Uterus (tissue), 4 donors: ENCODE results near the gene LINC00632. TPM values are rescaled to one million over a fixed set of nuclear protein-coding genes. Genes with fewer than 3 reads are reported as not detected.

Experiments
- DNase-seq, 2 donors: peaks; one replicate each; pipeline ENCODE4 v3.0.0-alpha.2; 2019 to 2020
- H3K27ac ChIP-seq, 2 donors: fragments of 200-600 bp; sonication (generic); 1 replicate in 1 of 2; 2 replicates in 1 of 2; pipeline ENCODE4 v1.5.1; 2016 to 2018
- H3K27me3 ChIP-seq, 2 donors: fragments of 200-600 bp; sonication (generic); one replicate each; pipeline ENCODE4 v1.5.1; 2018 to 2019; ENCODE audit warnings: control low read depth in 1 of 2
- H3K36me3 ChIP-seq, 2 donors: fragments of 200-600 bp; sonication (generic); one replicate each; pipeline ENCODE4 v1.5.1; 2019; ENCODE audit warnings: control low read depth in 1 of 2
- H3K4me1 ChIP-seq, 2 donors: fragments of 200-600 bp; sonication (generic); one replicate each; pipeline ENCODE4 v1.5.1; 2018 to 2019; ENCODE audit warnings: control low read depth in 1 of 2
- H3K4me3 ChIP-seq, 2 donors: fragments of 200-600 bp; sonication (generic); 1 replicate in 1 of 2; 2 replicates in 1 of 2; pipeline ENCODE4 v1.5.1; 2018 to 2019; ENCODE audit warnings: mild to moderate bottlenecking in 1 of 2
- H3K9me3 ChIP-seq, 2 donors: fragments of 200-600 bp; sonication (generic); one replicate each; pipeline ENCODE4 v1.5.1; 2019; ENCODE audit warnings: control low read depth in 1 of 2
- POLR2A ChIP-seq, 2 donors: fragments of 450-650 bp; IDR thresholded peaks; one replicate each; pipeline ENCODE4 v1.6.1; 2016; ENCODE audit warnings: antibody characterized with exemption in 2 of 2, mild to moderate bottlenecking in 1 of 2, moderate library complexity in 1 of 2
- intact Hi-C: fragments of 100-400 bp; cut with DNase I; formaldehyde crosslinking; loops from one replicate; pipeline ENCODE4 v1.15.1; 2023; ENCODE audit warnings: low total_unique reads
- total RNA-seq, 4 donors: library from RNA; depleted of rRNA in 3 of 4; stranded (reverse); fragments of >200 nt in 3 of 4; gene quantifications; one replicate each; pipeline versions ENCODE4 v1.1.0 to v1.2.4, GENCODE V29; 2014 to 2023
- TF ChIP-seq, protein P1 (sequence below), 4 experiments: fragments of 200-600 bp in 2 of 4; fragments of 450-650 bp in 2 of 4; sonication (generic) in 2 of 4; IDR thresholded peaks; one replicate each; pipeline ENCODE4 v1.5.1; 2016 to 2019; ENCODE audit warnings: antibody characterized with exemption in 4 of 4, mild to moderate bottlenecking in 2 of 4, moderate library complexity in 1 of 4
- donor health status: DM: yes; HTN: yes; CAD: no.

The LINC00632 gene
- total RNA-seq, 4 donors from 2014 or later: 14.4 to 228 (median 32.4) TPM

DNA sequence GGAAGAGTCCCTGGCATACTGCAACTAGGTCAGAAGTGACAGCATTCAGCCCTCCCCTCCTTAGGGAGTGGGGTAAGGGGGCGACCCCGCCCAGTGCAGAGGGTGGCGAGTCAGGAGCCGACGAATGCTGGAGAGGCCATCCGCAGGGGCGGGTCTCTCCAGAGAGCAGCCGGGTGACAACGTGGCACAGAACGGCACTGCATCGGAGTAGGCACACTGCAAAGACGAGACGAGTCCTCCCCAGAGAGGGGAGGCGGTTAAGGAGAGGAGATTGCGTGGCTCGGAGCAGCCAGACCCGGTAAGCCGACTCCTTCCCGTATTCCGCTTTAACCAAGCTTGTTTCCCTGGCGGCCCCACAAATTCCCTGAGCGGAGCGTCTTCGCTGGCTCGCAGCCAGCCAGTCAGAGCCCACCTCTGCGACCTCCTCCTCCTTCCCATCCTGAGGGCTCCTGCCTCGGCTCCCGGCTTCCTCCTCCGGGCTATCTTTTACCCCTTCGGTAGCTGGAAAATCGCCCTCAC lies 54.9 kb downstream of the LINC00632 start:
- no peaks in the 10 kb centered on the region for H3K27me3 ChIP-seq
- peak overlapping the region; percentile 2 to 20 for H3K4me3 ChIP-seq
- H3K36me3 ChIP-seq: no peaks in the 10 kb centered on the region
- intact Hi-C loops: no loop called here
- peak; percentile 12 to 21 for DNase-seq
- H3K4me1 ChIP-seq: no peaks in the 10 kb centered on the region
- TF ChIP-seq, protein P1, sequence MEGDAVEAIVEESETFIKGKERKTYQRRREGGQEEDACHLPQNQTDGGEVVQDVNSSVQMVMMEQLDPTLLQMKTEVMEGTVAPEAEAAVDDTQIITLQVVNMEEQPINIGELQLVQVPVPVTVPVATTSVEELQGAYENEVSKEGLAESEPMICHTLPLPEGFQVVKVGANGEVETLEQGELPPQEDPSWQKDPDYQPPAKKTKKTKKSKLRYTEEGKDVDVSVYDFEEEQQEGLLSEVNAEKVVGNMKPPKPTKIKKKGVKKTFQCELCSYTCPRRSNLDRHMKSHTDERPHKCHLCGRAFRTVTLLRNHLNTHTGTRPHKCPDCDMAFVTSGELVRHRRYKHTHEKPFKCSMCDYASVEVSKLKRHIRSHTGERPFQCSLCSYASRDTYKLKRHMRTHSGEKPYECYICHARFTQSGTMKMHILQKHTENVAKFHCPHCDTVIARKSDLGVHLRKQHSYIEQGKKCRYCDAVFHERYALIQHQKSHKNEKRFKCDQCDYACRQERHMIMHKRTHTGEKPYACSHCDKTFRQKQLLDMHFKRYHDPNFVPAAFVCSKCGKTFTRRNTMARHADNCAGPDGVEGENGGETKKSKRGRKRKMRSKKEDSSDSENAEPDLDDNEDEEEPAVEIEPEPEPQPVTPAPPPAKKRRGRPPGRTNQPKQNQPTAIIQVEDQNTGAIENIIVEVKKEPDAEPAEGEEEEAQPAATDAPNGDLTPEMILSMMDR (IDR thresholded peaks at IDR 0.05): no peak
- TF ChIP-seq POLR2A (IDR thresholded peaks at IDR 0.05): no peak
- H3K27ac ChIP-seq: no peak overlapping the region
- no peaks in the 10 kb centered on the region for H3K9me3 ChIP-seq

DNA sequence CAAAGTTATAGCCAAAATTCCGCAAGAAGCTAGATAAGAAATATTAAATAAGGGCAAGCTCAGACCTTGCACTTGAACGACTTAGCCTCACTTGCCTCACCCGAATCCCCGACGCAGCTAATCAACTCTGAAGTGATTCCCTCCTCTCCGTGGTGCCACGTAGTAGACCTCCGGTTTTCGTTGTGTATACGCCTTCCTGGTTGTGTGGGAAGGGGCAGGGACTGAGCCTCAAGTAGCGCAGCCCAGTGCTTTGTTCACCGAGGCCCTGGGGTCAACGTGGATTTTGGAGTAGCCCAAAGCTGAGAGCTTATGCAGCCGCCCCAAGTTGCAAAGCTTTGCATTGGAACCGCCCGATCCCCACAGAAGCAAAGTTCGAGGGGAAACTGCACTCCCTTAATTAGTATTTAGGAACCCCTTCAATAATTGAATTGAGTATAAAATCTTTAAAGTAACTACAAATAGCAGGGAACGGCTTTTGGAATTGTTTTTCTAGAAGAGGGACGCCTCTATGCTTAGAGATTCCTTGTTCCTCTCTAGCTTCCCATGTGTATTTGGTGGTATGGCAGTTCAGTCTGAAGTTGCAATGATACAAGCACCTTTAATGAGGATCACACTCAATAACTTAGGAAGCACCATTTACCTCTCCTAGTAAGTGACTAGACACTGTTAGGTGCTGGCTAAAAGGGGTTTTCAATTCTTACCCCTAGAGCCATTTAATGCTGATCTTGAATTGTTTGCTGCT lies 55.7 kb downstream of the LINC00632 start:
- no peak for TF ChIP-seq POLR2A (IDR thresholded peaks at IDR 0.05)
- TF ChIP-seq, protein P1 (IDR thresholded peaks at IDR 0.05): no peak
- Histone ChIP-seq H3K4me3 (peak overlapping the region in 1 of 2 donors; percentile 2), H3K27ac (no peak overlapping the region), H3K9me3 (no peaks in the 10 kb centered on the region), H3K4me1 (no peaks in the 10 kb centered on the region), H3K27me3 (no peaks in the 10 kb centered on the region), H3K36me3 (no peaks in the 10 kb centered on the region)
- intact Hi-C loops: no loop called here
- no peak for DNase-seq

DNA sequence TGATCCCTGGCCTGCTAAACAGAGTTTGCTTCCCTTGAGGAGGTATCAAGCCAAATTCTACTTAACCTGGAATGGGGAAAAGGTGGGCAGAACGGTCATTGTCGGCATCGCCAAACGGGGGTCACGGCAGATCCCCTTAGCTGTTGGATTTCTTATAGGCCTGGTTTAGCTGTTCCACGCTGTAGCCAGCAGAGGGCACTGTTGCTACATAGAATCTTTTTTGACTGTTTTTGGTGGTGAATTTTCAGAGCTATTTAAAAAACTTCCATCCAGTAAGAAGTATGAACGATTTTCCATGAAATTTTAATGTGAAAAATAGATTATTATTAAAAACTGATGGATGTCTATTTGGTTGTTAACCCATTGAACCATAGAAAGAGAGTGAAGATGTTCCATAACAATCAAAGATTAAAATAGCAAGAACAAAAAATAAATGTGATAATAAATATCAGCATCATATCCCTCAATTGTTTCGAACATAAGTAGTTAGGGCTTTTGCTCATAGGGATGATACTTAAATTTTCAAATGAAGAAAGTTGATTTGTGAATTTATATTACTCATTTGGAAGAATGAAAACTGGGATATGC lies 56.6 kb downstream of the LINC00632 start:
- intact Hi-C loops: no loop called here
- peak; percentile 20 to 34 for DNase-seq

DNA sequence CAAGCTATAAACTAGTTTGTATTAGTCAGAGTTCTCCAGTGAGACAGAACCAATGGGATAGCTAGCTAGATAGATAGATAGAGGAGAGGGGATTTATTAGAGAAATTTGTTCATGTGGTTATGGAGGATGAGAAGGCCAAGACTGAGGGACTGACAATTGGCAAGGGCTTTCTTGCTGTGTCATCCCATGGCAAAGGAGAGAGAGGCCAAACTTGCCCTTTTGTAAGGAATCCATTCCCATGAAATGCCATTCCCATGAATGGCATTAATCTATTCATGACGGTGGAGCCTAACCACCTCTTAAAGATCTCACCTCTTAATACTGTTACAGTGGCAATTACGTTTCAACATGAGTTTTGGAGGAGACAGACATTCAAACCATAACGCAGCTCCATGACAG lies 58.1 kb downstream of the LINC00632 start:
- intact Hi-C loops: no loop called here

More for the DNA sequence above, 56.6 kb downstream of the LINC00632 start:
- Histone ChIP-seq H3K4me3 (no peak overlapping the region), H3K4me1 (no peaks in the 10 kb centered on the region), H3K27me3 (no peaks in the 10 kb centered on the region), H3K36me3 (no peaks in the 10 kb centered on the region), H3K27ac (no peak overlapping the region), H3K9me3 (no peaks in the 10 kb centered on the region)
- TF ChIP-seq, protein P1 (IDR thresholded peaks at IDR 0.05): peak; percentile 43 to 75 (median 60)
- TF ChIP-seq POLR2A (IDR thresholded peaks at IDR 0.05): no peak

More for the DNA sequence above, 58.1 kb downstream of the LINC00632 start:
- Histone ChIP-seq H3K27me3 (no peaks in the 10 kb centered on the region), H3K36me3 (no peaks in the 10 kb centered on the region), H3K4me3 (no peak overlapping the region), H3K27ac (no peak overlapping the region), H3K9me3 (no peaks in the 10 kb centered on the region), H3K4me1 (no peaks in the 10 kb centered on the region)
- TF ChIP-seq, protein P1 (IDR thresholded peaks at IDR 0.05): no peak
- TF ChIP-seq POLR2A (IDR thresholded peaks at IDR 0.05): no peak
- DNase-seq: no peak
